ENCODE measurements around the gene SMPD3.

SMPD3 gene

GRCh38 chr16:68310774-68311511 is 137.4 kb downstream of the SMPD3 start, which contains the start of the genes PRMT7 and SLC7A6OS:
PRMT7 (plus strand) TSS chr16:68311019; CDS start chr16:68315980, 4,961 bp downstream.
SLC7A6OS (minus strand) TSS chr16:68310946; CDS start chr16:68310926, 20 bp downstream.
- DNase-seq (ENCODE audit: extremely low read depth, insufficient read length): peak; percentile 93
- Histone ChIP-seq H3K36me3 (ENCODE audit: control insufficient read depth, insufficient read depth, low read length) (peaks cover 1% of the 10 kb centered on the region), H3K4me3 (replicated peaks; ENCODE audit: low read depth, low read length) (peak within 1 kb of the TSS; percentile 97), H3K27me3 (replicated peaks; ENCODE audit: control insufficient read depth, insufficient read depth, low read length) (no peaks in the 10 kb centered on the region)
- TF ChIP-seq CTCF (IDR thresholded peaks at IDR 0.05; ENCODE audit: insufficient read depth, low read length, poor library complexity, severe bottlenecking): no peak

DNA sequence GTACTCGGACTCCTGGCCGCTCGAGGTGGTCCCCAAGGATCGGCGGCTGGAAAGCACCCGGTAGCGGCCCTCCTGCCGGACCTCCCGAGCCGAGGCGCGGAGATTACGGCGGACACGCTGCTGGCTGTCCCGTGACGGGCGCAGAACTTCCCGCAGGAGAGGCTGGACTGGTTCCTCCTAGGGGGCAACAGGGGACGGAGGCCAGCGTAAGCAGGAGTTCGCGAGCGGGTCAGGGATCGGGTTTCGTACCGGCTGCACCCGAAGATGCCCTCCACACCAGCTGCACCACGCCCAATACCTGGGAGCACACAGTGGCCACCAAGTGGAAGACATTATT is 137.9 kb downstream of the SMPD3 start:
- H3K4me3 ChIP-seq (replicated peaks; ENCODE audit: low read depth, low read length): peak overlapping the region; percentile 97
- DNase-seq (ENCODE audit: extremely low read depth, insufficient read length): no peak
- H3K36me3 ChIP-seq (ENCODE audit: control insufficient read depth, insufficient read depth, low read length): no peaks in the 10 kb centered on the region; the same call in none of the 2 replicates
- no peak for TF ChIP-seq CTCF (IDR thresholded peaks at IDR 0.05; ENCODE audit: insufficient read depth, low read length, poor library complexity, severe bottlenecking)
- H3K27me3 ChIP-seq (replicated peaks; ENCODE audit: control insufficient read depth, insufficient read depth, low read length): no peaks in the 10 kb centered on the region

GRCh38 chr16:68309799-68310198 is 138.5 kb downstream of the SMPD3 start:
- peak overlapping the region; percentile 97 for H3K4me3 ChIP-seq (replicated peaks; ENCODE audit: low read depth, low read length)
- H3K27me3 ChIP-seq (replicated peaks; ENCODE audit: control insufficient read depth, insufficient read depth, low read length): no peaks in the 10 kb centered on the region
- no peak for DNase-seq (ENCODE audit: extremely low read depth, insufficient read length)
- no peak for TF ChIP-seq CTCF (IDR thresholded peaks at IDR 0.05; ENCODE audit: insufficient read depth, low read length, poor library complexity, severe bottlenecking)
- H3K36me3 ChIP-seq (ENCODE audit: control insufficient read depth, insufficient read depth, low read length): no peaks in the 10 kb centered on the region; the same call in none of the 2 replicates

Measured in GM06990 (cell line).